Lower leg skin (tissue), 4 donors: ENCODE data around the gene CACNB2. TPM values are rescaled to one million over a fixed set of nuclear protein-coding genes. Genes with fewer than 3 reads are reported as not detected.

ENCODE experiments used
- DNase-seq, 2 donors: peaks; one replicate each; pipeline ENCODE4 v3.0.0-alpha.2; 2019; ENCODE audit warnings: low spot score in 2 of 2
- H3K4me3 ChIP-seq: fragments of 200-600 bp; sonication (generic); 2 replicates; pipeline ENCODE4 v1.5.1; 2017; ENCODE audit warnings: mild to moderate bottlenecking, low read depth; ENCODE audit not compliant: poor library complexity, severe bottlenecking
- CTCF ChIP-seq, 3 donors: fragments of 450-650 bp; IDR thresholded peaks; one replicate each; pipeline ENCODE4 v1.5.1; 2016; ENCODE audit warnings: antibody characterized with exemption in 3 of 3, mild to moderate bottlenecking in 3 of 3, moderate library complexity in 2 of 3
- POLR2A ChIP-seq, 2 donors: fragments of 450-650 bp; IDR thresholded peaks; one replicate each; pipeline ENCODE4 v1.6.1; 2016 to 2017; ENCODE audit warnings: antibody characterized with exemption in 2 of 2, mild to moderate bottlenecking in 1 of 2, moderate library complexity in 1 of 2
- WGBS, 2 donors: methylation state at CpG; one replicate each; pipeline ENCODE4 v1.1.5; 2018; 5-methylcytosine and 5-hydroxymethylcytosine counted together
- intact Hi-C: fragments of 100-400 bp; cut with DNase I; formaldehyde crosslinking; loops from one replicate; pipeline ENCODE4 v1.15.0; 2023; ENCODE audit warnings: low total_unique reads
- total RNA-seq, 4 donors: library from RNA; depleted of rRNA; stranded (reverse); fragments of >200 nt; gene quantifications; one replicate each; pipeline ENCODE4 v1.1.0, GENCODE V29; 2016

The CACNB2 gene
- total RNA-seq, 4 donors from 2014 or later, result 3.6 to 7.6 (median 6.1) TPM

DNA sequence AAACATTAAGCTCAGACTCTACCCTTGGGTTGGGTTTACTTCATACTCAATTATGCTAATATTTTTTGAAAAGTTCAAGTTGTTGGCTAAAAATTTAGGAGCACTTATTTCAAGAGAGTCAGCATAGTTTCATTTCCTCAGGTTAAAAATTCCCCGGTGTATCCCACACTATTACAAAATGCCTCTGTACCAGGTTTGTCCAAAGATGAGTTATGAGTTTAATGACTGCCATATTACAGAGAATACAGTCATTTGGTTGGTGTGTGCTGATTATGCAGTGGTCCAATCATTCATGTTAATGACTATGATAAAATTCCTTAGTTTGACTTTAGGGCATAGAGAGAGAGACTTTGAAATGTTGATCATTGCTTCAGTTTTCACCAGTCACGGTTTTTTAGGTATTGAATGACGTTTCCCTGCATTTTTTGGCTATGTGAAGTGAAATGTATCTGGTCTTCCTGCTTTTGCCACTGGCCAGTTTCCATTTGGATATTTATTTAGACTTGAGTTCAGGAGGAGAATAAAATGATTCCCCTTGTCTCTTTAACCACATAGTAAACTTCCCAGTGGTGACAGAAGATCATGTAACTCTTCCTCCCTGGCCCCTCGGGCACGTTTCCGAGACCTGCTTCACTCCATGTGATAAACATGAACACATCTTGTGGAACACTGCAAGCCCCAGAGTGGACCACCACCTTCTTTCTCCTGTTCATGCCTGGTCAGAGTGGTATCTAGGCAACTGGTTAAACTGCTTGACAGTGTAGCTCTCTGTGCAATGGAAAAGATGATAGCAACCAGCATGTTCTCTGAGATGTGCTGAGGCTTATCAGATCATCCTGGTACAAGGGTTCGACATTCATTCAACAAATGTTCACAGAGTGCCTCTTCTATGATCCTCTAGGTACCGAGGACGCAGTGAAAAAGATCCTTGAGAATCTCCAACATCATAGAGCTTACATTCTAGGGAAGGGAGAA, 153.6 kb downstream of the CACNB2 start:
- intact Hi-C loops, result no loop called here
- TF ChIP-seq CTCF (IDR thresholded peaks at IDR 0.05), result no peak
- WGBS, 2 donors, result 77 to 81% methylated on average over 9 of the region's 9 CpGs
- DNase-seq, result no peak
- no peak overlapping the region for H3K4me3 ChIP-seq

- 79 to 80% methylated on average over 4 of the region's 4 CpGs for WGBS, 2 donors
- no peak for DNase-seq
- intact Hi-C loops, result no loop called here
- H3K4me3 ChIP-seq, result no peak overlapping the region
- TF ChIP-seq CTCF (IDR thresholded peaks at IDR 0.05) (no peak), POLR2A (IDR thresholded peaks at IDR 0.05) (no peak)
These were observed 154.4 kb downstream of the CACNB2 start for GRCh38 chr10:18294633-18295032.

GRCh38 chr10:18297659-18298058, 157.4 kb downstream of the CACNB2 start:
- DNase-seq, result no peak
- 75 to 86% methylated on average over 5 of the region's 5 CpGs for WGBS, 2 donors
- intact Hi-C loops, result no loop called here
- no peak overlapping the region for H3K4me3 ChIP-seq
- no peak for TF ChIP-seq POLR2A (IDR thresholded peaks at IDR 0.05)
- TF ChIP-seq CTCF (IDR thresholded peaks at IDR 0.05), result no peak

DNA sequence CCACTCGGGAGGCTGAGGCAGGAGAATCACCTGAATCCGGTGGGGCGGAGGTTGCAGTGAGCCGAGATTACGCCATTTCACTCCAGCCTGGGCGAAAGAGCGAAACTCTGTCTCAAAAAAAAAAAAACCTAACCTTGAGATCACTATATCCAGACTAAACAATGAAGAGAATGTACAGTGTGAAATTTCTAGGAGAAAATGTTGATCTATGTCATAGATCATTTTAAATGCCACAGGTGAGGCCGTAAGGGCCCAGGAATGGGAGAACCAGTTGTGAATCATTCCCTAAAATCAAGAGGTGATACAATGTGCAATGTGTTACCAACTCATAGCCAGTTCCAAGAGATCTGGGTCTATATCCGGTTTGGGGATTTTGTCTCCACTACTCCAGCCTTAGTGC, 158.0 kb downstream of the CACNB2 start:
- DNase-seq, result no peak
- intact Hi-C loops, result no loop called here
- no peak overlapping the region for H3K4me3 ChIP-seq
- TF ChIP-seq CTCF (IDR thresholded peaks at IDR 0.05), result no peak
- no peak for TF ChIP-seq POLR2A (IDR thresholded peaks at IDR 0.05)
- 92 to 94% methylated on average over 9 of the region's 9 CpGs for WGBS, 2 donors

- WGBS, 2 donors, result 71 to 72% methylated on average over 12 of the region's 12 CpGs
- no peak for DNase-seq
- H3K4me3 ChIP-seq, result no peak overlapping the region
- intact Hi-C loops, result no loop called here
- TF ChIP-seq CTCF (IDR thresholded peaks at IDR 0.05) (no peak), POLR2A (IDR thresholded peaks at IDR 0.05) (no peak)
These were observed 163.9 kb downstream of the CACNB2 start for GRCh38 chr10:18303851-18304801.
